Activated B cell treated with CpG ODN at 0.5 μM for 24 hours (primary cell): ENCODE data around the gene SKOR1. TPM values are rescaled to one million over a fixed set of nuclear protein-coding genes. Genes with fewer than 3 reads are reported as not detected.
A peak's percentile ranks its signal among the peaks of the same experiment; 100 is the strongest.

ENCODE experiments used
- ATAC-seq: fragments of 200-7000 bp; cut with Tn5 transposase; one replicate; pipeline ENCODE4 v1.10.0; 2021; ENCODE audit warnings: low read depth, mild to moderate bottlenecking, moderate library complexity
- CTCF ChIA-PET: fragments of 350-600 bp; sonication (Branson Sonifier 250); formaldehyde crosslinking; loops from one replicate; lab custom pipeline; 2021; ENCODE audit warnings: antibody characterized with exemption; lab: Charles Lee
- POLR2A ChIA-PET: fragments of 350-600 bp; sonication (Branson Sonifier 250); formaldehyde crosslinking; loops from one replicate; lab custom pipeline; 2021; ENCODE audit warnings: antibody characterized with exemption; lab: Charles Lee
- DNase-seq: peaks from one replicate; pipeline ENCODE4 v3.0.0; 2022
- H3K27ac Mint-ChIP-seq: one replicate; pipeline ENCODE4 v1.8.0; 2020; ENCODE audit warnings: mixed read lengths
- H3K27me3 Mint-ChIP-seq: one replicate; pipeline ENCODE4 v1.8.0; 2021; ENCODE audit warnings: mixed read lengths
- H3K36me3 Mint-ChIP-seq: one replicate; pipeline ENCODE4 v1.8.0; 2021; ENCODE audit warnings: low read depth, mixed read lengths
- H3K4me1 Mint-ChIP-seq: one replicate; pipeline ENCODE4 v1.8.0; 2021; ENCODE audit warnings: mixed read lengths
- H3K4me3 Mint-ChIP-seq: one replicate; pipeline ENCODE4 v1.8.0; 2020; ENCODE audit warnings: mild to moderate bottlenecking, mixed read lengths
- H3K9me3 Mint-ChIP-seq: one replicate; pipeline ENCODE4 v1.8.0; 2020; ENCODE audit warnings: mixed read lengths
- CTCF ChIP-seq: fragments of 200-600 bp; IDR thresholded peaks from one replicate; pipeline ENCODE4 v1.8.0; 2022; ENCODE audit warnings: antibody characterized with exemption, mild to moderate bottlenecking
- intact Hi-C: fragments of 100-400 bp; cut with micrococcal nuclease; formaldehyde crosslinking; loops from one replicate; pipeline ENCODE4 v1.15.1; 2024
- total RNA-seq: library from RNA; stranded (reverse); gene quantifications from 2 replicates; pipeline ENCODE4 v1.2.3, GENCODE V29; 2022

SKOR1 gene
- total RNA-seq, result 0.53 and 0.64 TPM in 2 replicates

- CTCF ChIA-PET, result interaction anchor here (1.0 to 2.9 kb wide), 9 partner anchors 10 to 879 kb away, joined by 3 to 19 read pairs (median 5); no protein-coding TSS in a partner anchor
- intact Hi-C loops, result loop anchor here (1.0 kb wide), 2 partner anchors 7 to 42 kb away; no protein-coding TSS in a partner anchor
- peak within 1 kb of the TSS; percentile 51 for H3K27ac Mint-ChIP-seq
- TF ChIP-seq CTCF, result no peak
- POLR2A ChIA-PET, result interaction anchor here (1.2 kb wide), 1 partner anchor 41 kb away, joined by 5 read pairs; no protein-coding TSS in a partner anchor
- peaks cover 2% of the 10 kb centered on the region for H3K36me3 Mint-ChIP-seq
- H3K4me1 Mint-ChIP-seq, result peaks cover 58% of the 10 kb centered on the region
- H3K4me3 Mint-ChIP-seq, result peak within 1 kb of the TSS; percentile 79
- ATAC-seq, result no peak
- no peaks in the 10 kb centered on the region for H3K9me3 Mint-ChIP-seq
- DNase-seq, result no peak
- H3K27me3 Mint-ChIP-seq, result peaks cover 52% of the 10 kb centered on the region
These were observed at the start of gene SKOR1 for GRCh38 chr15:67824976-67825880. TSS of gene SKOR1 (plus strand) at chr15:67825509. CDS start at chr15:67825603, 94 bp downstream.

- Mint-ChIP-seq H3K27me3 (no peaks in the 10 kb centered on the region), H3K9me3 (no peaks in the 10 kb centered on the region), H3K27ac (no peak overlapping the region), H3K4me3 (no peak overlapping the region), H3K36me3 (peaks cover 2% of the 10 kb centered on the region), H3K4me1 (peaks cover 15% of the 10 kb centered on the region)
- DNase-seq (no peak), ATAC-seq (no peak)
- ChIA-PET CTCF (interaction anchor here (1.2 kb wide), 1 partner anchor 10 kb away, joined by 3 read pairs; no protein-coding TSS in a partner anchor), POLR2A (no interaction called here)
- no peak for TF ChIP-seq CTCF
- intact Hi-C loops, result no loop called here
These were observed 49.3 kb upstream of the SKOR1 start for GRCh38 chr15:67775998-67776397.

- CTCF ChIA-PET, result interaction anchor here (1.2 kb wide), 1 partner anchor 10 kb away, joined by 3 read pairs; no protein-coding TSS in a partner anchor
These were observed 48.7 kb upstream of the SKOR1 start for GRCh38 chr15:67776600-67776999.

GRCh38 chr15:67777071-67777470, 48.2 kb upstream of the SKOR1 start:
- no peaks in the 10 kb centered on the region for H3K9me3 Mint-ChIP-seq
- TF ChIP-seq CTCF, result no peak
- no peaks in the 10 kb centered on the region for H3K27me3 Mint-ChIP-seq
- ChIA-PET CTCF (no interaction called here), POLR2A (no interaction called here)
- ATAC-seq, result no peak
- intact Hi-C loops, result no loop called here
- H3K36me3 Mint-ChIP-seq, result peaks cover 2% of the 10 kb centered on the region
- H3K4me1 Mint-ChIP-seq, result peaks cover 16% of the 10 kb centered on the region
- no peak overlapping the region for H3K4me3 Mint-ChIP-seq
- no peak overlapping the region for H3K27ac Mint-ChIP-seq
- no peak for DNase-seq

More at GRCh38 chr15:67776600-67776999, 48.7 kb upstream of the SKOR1 start:
- Mint-ChIP-seq H3K4me3 (no peak overlapping the region), H3K9me3 (no peaks in the 10 kb centered on the region), H3K4me1 (peaks cover 15% of the 10 kb centered on the region), H3K27me3 (no peaks in the 10 kb centered on the region), H3K36me3 (peaks cover 2% of the 10 kb centered on the region), H3K27ac (no peak overlapping the region)
- ATAC-seq (no peak), DNase-seq (no peak)
- intact Hi-C loops, result no loop called here
- no peak for TF ChIP-seq CTCF
- POLR2A ChIA-PET, result no interaction called here

DNA sequence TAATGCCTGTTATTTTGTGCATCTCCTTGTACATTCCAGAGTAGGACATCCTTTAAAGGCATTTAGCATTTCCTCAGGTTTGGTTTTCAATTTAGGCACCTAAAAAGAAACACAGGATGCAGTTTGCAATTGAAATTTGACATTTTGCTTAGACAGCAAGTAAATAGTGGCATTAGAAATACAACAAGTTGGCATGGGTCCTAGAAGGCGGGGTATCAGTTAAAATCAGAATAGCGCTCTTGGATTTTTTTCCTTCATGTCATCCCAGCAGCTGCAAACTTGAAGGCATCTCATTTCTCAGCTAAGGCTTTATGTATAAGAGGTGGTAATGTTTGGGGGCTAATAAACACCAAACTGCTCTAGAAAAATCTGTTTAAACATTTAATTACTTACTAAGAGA, 47.5 kb upstream of the SKOR1 start:
- H3K4me3 Mint-ChIP-seq, result no peak overlapping the region
- H3K9me3 Mint-ChIP-seq, result no peaks in the 10 kb centered on the region
- ATAC-seq, result no peak
- ChIA-PET POLR2A (interaction anchor here (0.5 kb wide), 1 partner anchor 517 kb away, joined by 4 read pairs; no protein-coding TSS in a partner anchor), CTCF (no interaction called here)
- no peaks in the 10 kb centered on the region for H3K27me3 Mint-ChIP-seq
- no peak for TF ChIP-seq CTCF
- peaks cover 21% of the 10 kb centered on the region for H3K4me1 Mint-ChIP-seq
- H3K36me3 Mint-ChIP-seq, result peaks cover 2% of the 10 kb centered on the region
- intact Hi-C loops, result no loop called here
- no peak overlapping the region for H3K27ac Mint-ChIP-seq
- no peak for DNase-seq
